GM12865 (cell line): Measurements from ENCODE around the gene C1QTNF8.

Source experiments
- DNase-seq: peaks from one replicate; pipeline ENCODE4 v3.0.0; 2010; ENCODE audit warnings: low read depth
- H3K4me3 ChIP-seq: 2 replicates; pipeline ENCODE4 v1.5.1; 2011; ENCODE audit warnings: mild to moderate bottlenecking, low read depth, low read length, control low read depth
- TF ChIP-seq, protein P1 (sequence below): IDR thresholded peaks from 2 replicates; pipeline ENCODE4 v1.5.1; 2011; ENCODE audit warnings: low read length, control low read depth, low read depth, inconsistent platforms; ENCODE audit not compliant: insufficient read depth; ENCODE audit errors: missing control alignments

C1QTNF8 gene

DNA sequence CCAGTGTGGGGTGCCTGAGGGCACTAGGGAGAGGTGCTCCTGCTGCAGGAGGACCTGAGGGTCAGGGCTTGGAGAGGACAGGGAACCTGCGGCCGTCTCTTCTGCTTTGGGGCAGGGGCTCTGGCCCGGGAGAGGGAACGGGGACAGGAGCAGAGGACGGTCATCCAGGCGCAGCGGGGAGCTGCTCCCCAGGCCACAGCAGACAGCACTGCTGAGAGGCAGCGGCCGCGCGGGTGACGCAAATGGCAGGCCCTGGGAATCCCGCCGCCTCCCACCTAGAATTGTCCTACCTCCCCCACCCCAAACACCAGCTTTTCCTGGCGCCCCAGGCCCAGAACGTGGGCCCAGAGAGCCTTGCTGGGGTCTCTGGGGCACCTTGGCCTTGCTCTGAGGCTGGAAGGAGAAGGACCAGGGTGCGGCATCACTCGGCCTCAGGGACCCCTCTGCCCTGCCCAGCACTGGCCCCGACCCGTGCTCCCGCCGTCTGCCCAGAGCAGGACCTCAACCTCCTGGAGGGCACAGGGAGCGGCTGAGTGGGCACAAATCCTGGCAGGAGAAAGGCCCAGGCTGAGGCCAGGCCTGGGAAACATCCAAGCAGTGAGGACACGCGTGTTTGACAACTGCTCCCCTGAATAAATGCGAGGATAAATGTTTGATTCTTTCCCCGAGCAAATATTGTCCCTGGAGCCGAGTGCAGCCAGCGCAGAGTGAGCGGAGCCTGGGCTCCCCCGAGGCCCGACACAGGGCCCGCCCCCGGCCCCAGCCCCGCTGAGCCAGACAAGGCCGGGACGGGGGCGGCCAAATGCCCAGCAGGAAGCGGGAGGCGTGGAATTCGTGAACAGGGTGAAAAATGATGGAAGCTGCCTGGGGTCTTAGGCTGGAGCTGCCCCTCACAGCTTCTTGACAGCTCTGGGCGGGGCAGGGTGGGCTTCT, 15.0 kb downstream of the C1QTNF8 start:
- no peak for DNase-seq
- TF ChIP-seq, protein P1, sequence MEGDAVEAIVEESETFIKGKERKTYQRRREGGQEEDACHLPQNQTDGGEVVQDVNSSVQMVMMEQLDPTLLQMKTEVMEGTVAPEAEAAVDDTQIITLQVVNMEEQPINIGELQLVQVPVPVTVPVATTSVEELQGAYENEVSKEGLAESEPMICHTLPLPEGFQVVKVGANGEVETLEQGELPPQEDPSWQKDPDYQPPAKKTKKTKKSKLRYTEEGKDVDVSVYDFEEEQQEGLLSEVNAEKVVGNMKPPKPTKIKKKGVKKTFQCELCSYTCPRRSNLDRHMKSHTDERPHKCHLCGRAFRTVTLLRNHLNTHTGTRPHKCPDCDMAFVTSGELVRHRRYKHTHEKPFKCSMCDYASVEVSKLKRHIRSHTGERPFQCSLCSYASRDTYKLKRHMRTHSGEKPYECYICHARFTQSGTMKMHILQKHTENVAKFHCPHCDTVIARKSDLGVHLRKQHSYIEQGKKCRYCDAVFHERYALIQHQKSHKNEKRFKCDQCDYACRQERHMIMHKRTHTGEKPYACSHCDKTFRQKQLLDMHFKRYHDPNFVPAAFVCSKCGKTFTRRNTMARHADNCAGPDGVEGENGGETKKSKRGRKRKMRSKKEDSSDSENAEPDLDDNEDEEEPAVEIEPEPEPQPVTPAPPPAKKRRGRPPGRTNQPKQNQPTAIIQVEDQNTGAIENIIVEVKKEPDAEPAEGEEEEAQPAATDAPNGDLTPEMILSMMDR = no peak
- H3K4me3 ChIP-seq = no peak overlapping the region

DNA sequence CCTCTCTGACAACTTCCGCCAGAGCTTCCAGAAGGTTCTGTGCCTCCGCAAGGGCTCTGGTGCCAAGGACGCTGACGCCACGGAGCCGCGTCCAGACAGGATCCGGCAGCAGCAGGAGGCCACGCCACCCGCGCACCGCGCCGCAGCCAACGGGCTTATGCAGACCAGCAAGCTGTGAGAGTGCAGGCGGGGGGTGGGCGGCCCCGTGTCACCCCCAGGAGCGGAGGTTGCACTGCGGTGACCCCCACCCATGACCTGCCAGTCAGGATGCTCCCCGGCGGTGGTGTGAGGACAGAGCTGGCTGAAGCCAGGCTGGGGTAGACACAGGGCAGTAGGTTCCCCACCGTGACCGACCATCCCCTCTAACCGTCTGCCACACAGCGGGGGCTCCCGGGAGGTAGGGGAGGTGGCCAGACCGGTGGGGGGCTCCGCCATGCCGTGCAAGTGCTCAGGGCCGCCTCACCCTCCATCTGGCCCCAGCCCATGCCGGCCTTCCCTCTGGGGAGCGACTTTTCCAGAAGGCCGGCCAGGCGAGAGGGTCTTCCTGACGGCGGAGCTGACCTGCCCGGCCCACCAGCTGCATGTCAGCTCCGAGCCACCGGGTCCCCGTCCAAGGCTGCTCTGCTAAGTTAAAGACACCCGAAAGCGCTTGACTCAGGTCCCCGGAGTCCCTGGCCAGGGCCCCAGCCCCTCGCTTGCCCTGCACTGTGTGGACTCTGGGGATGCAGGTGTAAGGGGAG, 16.1 kb downstream of the C1QTNF8 start:
- no peak for DNase-seq
- TF ChIP-seq, protein P1 = no peak
- H3K4me3 ChIP-seq = no peak overlapping the region

DNA sequence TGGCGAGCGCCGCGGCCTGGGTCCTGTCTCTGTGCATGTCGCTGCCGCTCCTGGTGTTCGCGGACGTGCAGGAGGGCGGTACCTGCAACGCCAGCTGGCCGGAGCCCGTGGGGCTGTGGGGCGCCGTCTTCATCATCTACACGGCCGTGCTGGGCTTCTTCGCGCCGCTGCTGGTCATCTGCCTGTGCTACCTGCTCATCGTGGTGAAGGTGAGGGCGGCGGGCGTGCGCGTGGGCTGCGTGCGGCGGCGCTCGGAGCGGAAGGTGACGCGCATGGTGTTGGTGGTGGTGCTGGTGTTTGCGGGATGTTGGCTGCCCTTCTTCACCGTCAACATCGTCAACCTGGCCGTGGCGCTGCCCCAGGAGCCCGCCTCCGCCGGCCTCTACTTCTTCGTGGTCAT, 16.7 kb downstream of the C1QTNF8 start:
- H3K4me3 ChIP-seq = no peak overlapping the region
- TF ChIP-seq, protein P1 = no peak
- DNase-seq = no peak

DNA sequence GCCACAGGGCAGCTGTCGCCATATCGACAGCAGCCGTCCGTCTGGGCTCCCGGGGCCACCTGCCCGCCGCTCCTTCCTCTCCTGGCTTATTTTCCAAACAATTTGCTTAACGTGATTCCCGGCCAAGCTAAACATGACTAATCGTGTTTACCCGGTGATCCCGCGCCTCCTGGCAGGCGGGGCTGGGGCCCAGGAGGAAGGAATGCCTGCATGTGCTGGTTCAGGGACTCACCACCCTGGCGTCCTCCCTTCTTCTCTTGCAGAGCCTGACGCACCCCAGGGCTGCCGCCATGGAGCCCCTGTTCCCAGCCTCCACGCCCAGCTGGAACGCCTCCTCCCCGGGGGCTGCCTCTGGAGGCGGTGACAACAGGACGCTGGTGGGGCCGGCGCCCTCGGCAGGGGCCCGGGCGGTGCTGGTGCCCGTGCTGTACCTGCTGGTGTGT, 17.4 kb downstream of the C1QTNF8 start:
- no peak overlapping the region for H3K4me3 ChIP-seq
- DNase-seq = no peak
- TF ChIP-seq, protein P1 = no peak

DNA sequence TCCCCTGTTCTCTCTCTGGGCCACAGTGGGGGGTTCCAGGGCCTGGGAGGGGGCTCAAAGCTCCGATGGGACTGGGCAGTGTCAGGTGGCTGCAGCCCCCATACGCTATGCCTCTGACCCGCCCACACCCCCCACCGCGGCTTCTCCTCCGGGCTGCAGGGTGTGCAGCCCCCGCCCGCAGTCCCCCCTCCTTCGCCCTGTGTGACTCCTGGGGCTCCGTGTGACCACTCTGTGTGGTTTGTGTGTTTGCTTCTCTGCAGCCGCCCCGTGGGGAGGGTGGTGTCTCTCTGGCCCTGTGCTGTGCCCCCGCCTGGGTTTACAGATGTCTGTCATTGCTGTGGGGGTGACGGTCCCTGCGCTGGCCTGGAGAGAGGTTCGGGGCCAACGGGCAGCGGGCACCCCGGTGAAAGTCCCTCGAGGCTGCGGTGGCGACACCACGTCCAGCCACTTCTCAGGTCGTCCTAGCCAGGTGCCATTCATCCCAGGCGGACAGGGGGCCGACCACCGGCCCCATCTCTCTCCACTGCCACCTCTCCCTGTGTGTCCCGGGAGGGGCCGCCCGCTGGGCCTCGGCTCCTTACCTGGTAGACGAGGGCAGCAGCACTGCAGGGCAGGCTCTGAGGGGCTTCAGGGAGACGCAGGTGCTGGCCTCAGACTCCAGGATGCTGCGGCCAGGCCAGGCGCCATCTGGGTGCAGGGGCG, 18.0 kb downstream of the C1QTNF8 start:
- TF ChIP-seq, protein P1 = no peak
- DNase-seq = no peak
- H3K4me3 ChIP-seq = no peak overlapping the region

DNA sequence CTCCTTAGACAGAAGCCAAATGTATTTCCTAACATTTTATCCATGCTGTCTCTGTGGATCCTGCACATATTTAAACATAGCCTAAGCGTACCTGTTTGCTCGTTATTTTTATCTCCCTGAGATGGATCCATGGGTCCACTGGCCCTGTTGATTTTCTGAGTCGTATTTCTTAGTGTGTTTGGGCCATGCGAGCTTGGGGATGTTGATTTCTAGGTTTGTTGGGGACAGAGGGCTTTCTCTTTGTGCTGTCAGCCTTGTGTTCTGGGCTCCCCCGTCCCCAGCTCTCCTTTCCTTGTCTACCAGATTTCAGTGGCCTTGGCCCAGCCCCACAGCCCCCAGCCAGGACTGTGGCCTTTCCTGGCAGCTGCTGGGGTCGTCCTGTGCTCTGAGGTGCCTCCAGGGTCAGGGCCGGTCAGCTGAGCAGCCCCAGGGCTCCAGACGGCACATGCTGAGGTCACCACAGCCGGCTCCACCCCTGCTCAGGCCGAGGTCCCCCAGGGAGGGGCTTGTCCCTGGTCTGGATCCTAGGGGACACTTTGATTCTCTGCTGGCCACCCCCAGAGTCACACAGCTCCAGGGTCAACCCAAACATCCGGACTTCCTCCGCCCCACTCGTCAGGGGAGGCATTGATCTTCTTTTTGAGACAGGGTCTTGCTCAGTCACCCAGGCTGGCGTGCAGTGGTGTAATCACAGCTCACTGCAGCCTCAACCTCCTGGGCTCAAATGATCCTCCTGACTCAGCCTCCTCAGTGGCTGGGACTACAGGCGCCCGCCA, 19.1 kb downstream of the C1QTNF8 start:
- H3K4me3 ChIP-seq = no peak overlapping the region
- DNase-seq = no peak

More for the DNA sequence above, 19.1 kb downstream of the C1QTNF8 start:
- TF ChIP-seq, protein P1 = no peak
